Measurements from ENCODE around the gene CLEC16A.

The CLEC16A gene

GRCh38 chr16:11084484-11084875, 140.1 kb downstream of the CLEC16A start:
- peak; percentile 89 for DNase-seq (ENCODE audit: low spot score)

- DNase-seq (ENCODE audit: low spot score), result no peak
Observed at GRCh38 chr16:11084876-11085485, 140.6 kb downstream of the CLEC16A start.

- DNase-seq (ENCODE audit: low spot score), result no peak
Observed at GRCh38 chr16:11085916-11086315, 141.6 kb downstream of the CLEC16A start.

GRCh38 chr16:11087691-11088073, 143.3 kb downstream of the CLEC16A start:
- DNase-seq (ENCODE audit: low spot score), result no peak

- no peak for DNase-seq (ENCODE audit: low spot score)
Observed at GRCh38 chr16:11088074-11088730, 143.8 kb downstream of the CLEC16A start.

GRCh38 chr16:11088831-11089230, 144.5 kb downstream of the CLEC16A start:
- no peak for DNase-seq (ENCODE audit: low spot score)

- no peak for DNase-seq (ENCODE audit: low spot score)
Observed at GRCh38 chr16:11089504-11090124, 145.2 kb downstream of the CLEC16A start.

GRCh38 chr16:11090232-11090631, 145.9 kb downstream of the CLEC16A start:
- DNase-seq (ENCODE audit: low spot score), result no peak

GRCh38 chr16:11091021-11091785, 146.8 kb downstream of the CLEC16A start:
- no peak for DNase-seq (ENCODE audit: low spot score)

- DNase-seq (ENCODE audit: low spot score), result no peak
Observed at GRCh38 chr16:11092788-11093571, 148.6 kb downstream of the CLEC16A start.

GRCh38 chr16:11093572-11094074, 149.3 kb downstream of the CLEC16A start:
- no peak for DNase-seq (ENCODE audit: low spot score)

GRCh38 chr16:11094075-11094856, 149.9 kb downstream of the CLEC16A start:
- DNase-seq (ENCODE audit: low spot score), result no peak

- DNase-seq (ENCODE audit: low spot score), result no peak
Observed at GRCh38 chr16:11094857-11095565, 150.6 kb downstream of the CLEC16A start.

GRCh38 chr16:11095935-11096334, 151.6 kb downstream of the CLEC16A start:
- DNase-seq (ENCODE audit: low spot score), result no peak

- DNase-seq (ENCODE audit: low spot score), result no peak
Observed at GRCh38 chr16:11097094-11097786, 152.9 kb downstream of the CLEC16A start.

- no peak for DNase-seq (ENCODE audit: low spot score)
Observed at GRCh38 chr16:11097787-11098167, 153.4 kb downstream of the CLEC16A start.

- no peak for DNase-seq (ENCODE audit: low spot score)
Observed at GRCh38 chr16:11098601-11099390, 154.4 kb downstream of the CLEC16A start.

GRCh38 chr16:11099672-11100205, 155.4 kb downstream of the CLEC16A start:
- DNase-seq (ENCODE audit: low spot score), result no peak

Measured in COLO829 (cell line).